Smooth muscle cell of the brain vasculature (primary cell): ENCODE measurements around the gene HEPN1.

Experiments
- DNase-seq: peaks from one replicate; pipeline ENCODE4 v3.0.0-alpha.2; 2012; ENCODE audit warnings: low read depth, low spot score

Gene HEPN1

DNA sequence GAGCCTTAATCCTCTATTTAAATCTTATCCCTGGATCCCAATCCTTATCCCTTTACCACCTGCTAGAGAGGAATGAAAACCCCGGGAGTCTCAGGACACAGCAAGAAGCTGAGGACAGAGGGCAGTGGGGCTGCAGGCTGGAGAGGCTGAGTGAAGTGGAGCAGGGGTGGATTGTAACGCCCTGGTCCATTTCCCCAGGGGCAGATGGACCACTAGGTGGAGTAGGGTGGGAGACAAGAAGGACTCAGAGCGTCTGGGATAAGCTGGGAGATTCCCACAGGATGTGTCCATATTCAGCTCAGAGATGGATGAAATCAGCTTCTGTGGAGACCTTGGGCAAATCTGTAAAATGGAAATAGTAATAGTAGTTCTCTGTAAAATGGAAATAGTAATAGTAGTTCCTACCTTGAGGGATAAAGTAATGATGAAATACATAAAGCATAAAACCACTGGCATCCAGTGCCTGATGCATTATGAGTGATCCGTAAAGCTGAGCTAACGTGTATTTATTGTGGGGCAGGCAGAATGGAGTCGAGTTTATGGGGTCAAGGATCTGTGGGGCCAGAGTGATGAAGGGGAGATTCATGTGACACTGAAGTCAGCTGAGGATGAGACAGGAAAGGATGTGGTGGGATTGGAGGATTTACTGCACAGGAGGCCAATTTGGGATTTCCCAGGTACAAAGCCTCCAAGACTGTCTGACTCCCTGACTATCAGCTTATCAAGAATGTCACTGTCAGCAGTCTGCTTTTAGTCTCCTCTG lies 19.5 kb upstream of the HEPN1 start:
- DNase-seq: no peak

DNA sequence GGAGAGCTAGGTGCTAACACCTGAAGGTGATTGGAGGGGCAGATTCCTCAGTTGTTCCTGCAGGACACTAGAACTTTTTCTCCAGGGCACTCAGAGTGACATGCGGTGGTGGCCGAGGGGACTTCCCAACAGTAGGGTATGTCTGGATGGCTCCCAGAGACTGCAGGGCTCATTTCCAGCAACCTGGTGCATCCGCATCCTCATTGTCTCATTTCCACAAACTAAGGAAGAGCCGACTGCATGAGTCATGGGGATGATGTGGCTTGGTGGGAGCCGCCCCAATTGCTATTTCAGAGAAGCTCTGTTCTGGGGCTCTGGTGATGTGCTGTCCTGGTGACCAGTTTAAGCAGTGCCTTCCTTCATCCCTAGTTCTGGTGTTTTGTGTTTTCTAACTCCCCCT lies 18.6 kb upstream of the HEPN1 start:
- peak; percentile 28 for DNase-seq

DNA sequence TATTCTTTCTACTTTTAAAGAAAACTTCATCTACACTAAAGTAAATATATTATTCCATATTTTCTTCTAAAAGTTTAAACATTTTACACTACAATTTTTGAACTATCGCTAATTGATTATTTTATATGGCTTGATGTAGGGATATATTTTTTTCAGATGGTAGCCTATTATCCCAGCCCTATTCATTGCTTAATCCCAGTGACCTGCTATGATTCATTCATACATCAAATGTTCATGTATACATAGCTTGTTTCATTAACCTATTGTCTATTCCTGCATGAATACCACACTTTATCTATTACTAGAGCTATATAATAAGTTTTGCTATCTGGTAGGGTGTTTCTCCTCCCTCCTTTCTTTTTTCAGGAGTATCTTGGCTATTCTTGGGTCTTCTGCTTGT lies 16.4 kb upstream of the HEPN1 start:
- no peak for DNase-seq

DNA sequence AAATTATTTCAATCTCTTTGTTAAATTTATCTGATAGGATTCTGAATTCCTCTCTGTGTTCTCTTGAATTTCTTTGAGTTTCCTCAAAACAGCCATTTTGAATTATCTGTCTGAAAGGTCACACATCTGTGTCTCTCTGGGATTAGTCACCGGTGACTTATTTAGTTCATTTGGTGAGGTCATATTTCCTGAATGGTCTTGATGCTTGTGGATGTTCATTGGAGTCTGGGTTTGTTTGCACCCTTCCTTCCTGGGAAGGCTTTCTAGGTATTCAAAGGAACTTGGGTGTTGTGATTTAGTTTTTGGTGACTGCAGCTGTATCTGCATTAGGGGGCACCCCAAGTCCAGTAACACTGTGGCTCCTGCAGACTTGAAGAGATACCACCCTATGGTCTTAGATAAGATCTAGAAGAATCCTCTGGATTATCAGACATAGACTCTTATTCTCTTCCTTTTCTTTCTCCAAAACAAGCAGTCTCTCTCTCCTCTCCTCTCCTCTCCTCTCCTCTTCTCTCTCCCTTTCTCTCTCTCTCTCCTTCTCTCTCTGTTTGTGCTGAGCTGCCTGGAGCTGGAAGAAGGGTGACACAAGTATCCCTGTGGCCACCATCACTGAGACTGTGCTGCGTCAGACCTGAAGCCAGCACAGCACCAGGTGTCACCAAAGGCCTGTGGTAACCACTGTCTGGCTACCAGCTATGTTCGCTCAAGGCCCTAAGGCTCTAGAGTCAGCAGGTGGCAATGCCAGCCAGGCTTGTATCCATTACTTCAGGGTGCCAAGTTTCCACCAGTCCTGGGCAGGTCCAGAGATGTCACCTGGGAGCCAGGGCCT lies 3.3 kb upstream of the HEPN1 start:
- DNase-seq: no peak

- DNase-seq: no peak
These were observed 2.7 kb upstream of the HEPN1 start for GRCh38 chr11:124916370-124916710.

GRCh38 chr11:124917115-124917637 lies 1.9 kb upstream of the HEPN1 start:
- DNase-seq: no peak

DNA sequence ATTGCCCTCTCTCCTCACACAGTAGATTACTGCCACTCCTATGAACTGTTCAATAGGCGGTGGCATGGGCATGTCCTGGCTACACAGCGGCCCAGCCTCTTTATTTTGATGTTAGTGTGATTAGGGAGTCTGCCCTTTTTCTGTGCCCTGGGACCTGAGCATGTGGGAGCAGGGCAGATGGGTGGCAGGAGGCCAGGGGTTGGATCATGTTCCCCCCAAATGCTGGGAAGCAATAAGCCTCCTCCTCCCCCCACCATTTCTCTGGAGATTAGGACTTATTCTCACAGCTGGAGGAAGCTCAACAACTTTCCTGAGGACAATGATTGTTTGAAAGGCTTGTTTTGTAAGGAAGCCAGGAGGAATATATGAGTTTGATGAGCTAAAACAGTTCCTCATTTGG lies 848 bp downstream of the HEPN1 start:
- no peak for DNase-seq

DNA sequence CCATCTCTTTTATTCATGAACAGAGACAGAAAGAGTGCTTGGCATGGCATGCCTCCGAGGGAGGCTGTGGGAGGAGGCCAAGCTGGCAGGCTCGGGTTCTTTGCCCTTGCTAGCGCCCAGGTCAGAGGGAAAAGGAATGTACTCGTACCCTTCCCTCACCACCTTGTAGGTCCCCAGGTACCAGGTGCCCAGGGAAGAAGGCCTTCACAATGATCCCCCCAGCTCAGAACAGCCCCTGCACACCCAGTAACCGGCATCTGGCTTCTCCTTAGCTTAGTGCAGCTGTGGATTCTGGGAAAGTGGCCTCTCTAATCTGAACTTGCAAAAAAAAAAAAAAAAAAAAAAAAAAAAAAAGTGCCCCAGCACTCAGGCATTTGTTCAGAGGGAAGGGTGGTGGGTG lies 1.3 kb downstream of the HEPN1 start:
- DNase-seq: no peak

GRCh38 chr11:124920870-124921609 lies 2.0 kb downstream of the HEPN1 start:
- no peak for DNase-seq

DNA sequence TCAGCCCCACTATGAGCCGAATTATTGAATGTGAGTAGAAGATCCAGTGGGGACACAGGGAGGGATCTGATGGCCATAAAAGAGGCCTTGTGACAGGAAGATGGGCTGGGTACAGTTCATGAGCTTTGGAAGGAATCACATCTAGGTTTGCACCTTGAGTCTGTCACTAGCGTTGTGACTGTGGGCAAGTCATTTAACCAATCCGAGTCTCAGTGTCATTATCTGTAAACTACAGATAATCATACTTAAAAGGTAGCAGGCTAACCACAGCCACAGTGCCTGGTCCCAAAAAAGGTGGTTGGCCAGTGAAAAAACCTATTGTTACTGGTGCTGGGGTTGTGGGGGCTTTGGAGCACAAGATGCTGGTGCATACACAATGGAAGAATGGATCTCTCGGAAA lies 3.8 kb downstream of the HEPN1 start:
- no peak for DNase-seq

DNA sequence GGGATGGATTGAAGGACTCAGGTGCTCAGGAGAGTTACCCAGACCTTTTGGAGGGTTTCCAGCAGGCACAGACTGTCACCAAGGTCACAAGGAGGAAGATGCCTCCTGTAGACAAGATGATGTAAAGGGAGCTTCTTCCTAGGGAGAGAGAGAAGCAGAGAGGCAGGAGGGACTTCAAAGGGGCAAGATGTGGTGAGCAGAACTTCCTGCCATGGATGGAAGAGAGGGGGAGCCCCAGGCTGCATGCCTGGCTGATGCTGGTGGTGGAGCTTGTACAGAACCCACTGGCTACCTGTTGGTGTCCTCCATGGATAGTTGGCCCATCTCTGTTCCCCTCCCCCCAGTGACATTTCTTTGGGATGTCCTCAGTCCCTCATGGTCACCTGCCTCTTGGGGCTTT lies 4.2 kb downstream of the HEPN1 start:
- DNase-seq: no peak

DNA sequence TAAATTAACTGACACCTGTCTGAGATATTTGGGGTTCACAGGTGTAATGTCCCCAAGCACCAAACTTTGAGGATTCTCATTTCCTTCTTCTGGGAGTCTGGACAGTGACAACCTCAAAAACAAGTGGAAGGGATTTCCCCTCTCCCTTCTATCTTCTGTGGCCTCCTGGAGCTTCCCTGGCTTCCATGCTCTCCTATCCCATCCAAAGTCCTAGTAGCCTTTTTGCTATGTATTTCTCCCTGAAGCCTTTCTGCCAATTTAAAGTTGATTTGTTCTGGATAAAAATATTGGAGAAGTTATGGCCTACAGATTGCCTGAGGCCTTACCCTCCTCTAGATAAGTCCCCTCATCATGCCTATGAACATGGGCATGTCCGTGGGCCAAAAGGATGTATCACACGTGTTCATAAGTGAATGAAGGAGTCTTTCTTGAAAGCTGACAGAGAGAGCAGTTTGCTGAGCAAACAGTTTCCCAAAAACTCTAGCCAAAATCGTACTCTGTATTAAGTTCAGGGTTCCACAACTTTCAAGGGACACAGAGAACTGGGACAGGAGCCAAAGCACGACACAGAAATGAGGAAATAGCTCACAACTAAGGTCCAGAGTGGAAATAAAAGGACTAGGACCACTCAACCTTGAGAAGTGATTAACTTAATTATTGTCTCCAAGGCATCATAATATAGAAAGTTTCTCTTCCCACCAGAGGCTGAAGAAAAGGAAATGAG lies 10.1 kb downstream of the HEPN1 start:
- no peak for DNase-seq

DNA sequence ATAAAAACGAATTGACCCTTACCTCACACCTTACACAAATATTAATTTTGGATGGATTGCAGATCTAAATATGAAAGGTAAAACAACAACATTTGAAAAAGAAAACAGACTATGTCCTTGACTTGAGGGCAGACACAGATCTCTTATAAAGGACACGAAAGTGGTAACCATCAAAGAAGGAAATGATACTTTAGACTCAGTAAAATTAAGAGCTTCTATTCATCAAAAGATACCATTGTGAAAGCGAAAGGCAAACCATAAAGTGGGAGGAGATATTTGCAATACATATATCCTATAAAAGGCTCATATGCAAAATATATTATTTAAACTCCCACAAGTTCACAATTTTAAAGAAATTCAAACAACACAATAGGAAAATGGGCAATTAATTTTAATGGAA lies 11.7 kb downstream of the HEPN1 start:
- DNase-seq: no peak

DNA sequence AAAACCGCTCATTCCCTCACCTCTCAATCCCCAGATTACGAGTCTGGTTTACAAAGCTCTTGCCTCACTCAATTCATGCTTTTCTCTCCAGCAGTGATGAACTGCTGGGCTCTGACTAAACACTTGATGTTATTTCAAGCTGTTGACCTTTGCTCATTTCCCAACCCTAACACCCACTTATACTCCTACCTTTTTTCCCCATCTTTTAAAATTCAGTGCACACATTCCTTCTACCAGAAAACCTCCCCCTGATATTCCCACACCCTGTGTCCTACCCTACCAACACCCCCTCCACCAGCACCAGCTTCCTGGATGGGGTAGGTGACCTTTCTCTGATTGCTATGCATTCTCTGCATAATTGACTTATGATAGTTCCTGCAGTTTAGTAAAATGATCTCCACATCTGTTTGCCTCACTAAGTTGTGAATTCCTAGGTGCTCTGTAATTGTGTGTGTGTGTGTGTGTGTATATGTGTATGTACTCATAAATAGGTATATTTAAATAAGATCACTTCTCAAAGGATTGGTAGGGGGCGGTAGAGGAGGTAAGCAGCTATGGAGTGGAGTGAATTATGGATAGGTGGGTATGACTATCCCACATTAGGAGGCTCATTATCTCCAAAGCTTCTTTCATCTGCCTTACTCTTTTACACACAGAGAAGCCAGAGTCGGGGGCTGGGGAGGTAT lies 16.0 kb downstream of the HEPN1 start:
- peak; percentile 44 for DNase-seq

- DNase-seq: no peak
These were observed 16.8 kb downstream of the HEPN1 start, which contains the start of gene HEPACAM for GRCh38 chr11:124935548-124936514. TSS of gene HEPACAM (minus strand) at chr11:124936047. CDS start at chr11:124936006, 41 bp downstream.

DNA sequence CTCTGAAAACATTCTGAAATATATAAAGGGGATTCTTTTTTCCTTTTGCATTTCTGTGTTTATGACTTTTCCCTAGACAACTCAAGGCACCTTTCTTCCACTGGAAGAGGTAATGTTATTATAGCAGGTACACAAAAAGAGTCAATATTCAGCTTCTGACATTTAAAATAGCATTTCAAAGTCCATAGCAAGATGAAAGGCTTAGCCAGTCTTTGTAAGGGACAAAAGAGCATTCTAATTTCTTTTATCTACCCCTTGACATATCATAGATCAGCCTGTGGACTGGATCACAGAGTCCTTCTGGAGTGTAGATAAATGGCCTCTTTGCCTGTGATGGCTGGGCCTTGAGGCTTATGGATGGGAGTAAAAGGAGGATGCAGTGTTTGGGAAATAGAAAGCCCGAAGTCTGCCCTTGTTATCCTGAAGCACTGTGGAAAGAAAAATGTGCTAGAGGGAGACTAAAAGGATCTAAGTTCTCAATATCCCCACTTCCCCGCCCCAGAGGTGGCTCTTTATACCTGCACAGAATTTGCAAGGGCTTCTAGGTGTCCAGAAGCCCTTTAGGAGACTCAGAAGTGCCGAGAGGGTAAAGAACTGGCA lies 18.4 kb downstream of the HEPN1 start:
- DNase-seq: no peak

GRCh38 chr11:124938206-124938765 lies 19.2 kb downstream of the HEPN1 start:
- DNase-seq: no peak

- no peak for DNase-seq
These were observed 19.9 kb downstream of the HEPN1 start for GRCh38 chr11:124938970-124939369.

DNA sequence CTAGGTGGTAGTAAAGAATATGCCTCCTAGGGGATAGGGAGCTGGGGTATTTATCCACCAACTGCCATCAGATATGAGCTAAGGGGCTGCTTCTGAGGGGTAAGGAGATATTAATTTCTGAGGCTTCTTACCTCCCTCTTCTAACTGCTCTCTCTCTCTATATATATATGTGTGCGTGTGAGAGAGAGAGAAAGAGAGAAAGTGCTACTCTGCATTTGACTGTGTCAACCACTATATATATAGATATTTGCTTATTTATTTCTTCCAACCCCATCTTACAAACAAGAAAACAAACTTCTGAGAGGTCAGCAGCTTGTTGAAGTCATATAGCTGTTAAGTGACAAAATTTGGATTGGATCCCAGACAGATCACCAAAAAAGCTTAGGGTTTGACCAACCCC lies 22.7 kb downstream of the HEPN1 start:
- DNase-seq: no peak
